HepG2 (cell line): Measurements from ENCODE around the gene HTRA3.

Experiments used
- FOXM1 ChIP-seq: sonication (generic); formaldehyde crosslinking; IDR thresholded peaks from 2 replicates; pipeline ENCODE4 v1.5.0; 2020; ENCODE audit warnings: missing genetic modification reagents
- GLI4 ChIP-seq: sonication (generic); formaldehyde crosslinking; IDR thresholded peaks from 2 replicates; pipeline ENCODE4 v1.5.1; 2020; ENCODE audit warnings: missing genetic modification reagents, mild to moderate bottlenecking, moderate library complexity, borderline replicate concordance
- HNF4A ChIP-seq: sonication (generic); formaldehyde crosslinking; IDR thresholded peaks from 2 replicates; pipeline ENCODE4 v1.4.0; 2020; ENCODE audit warnings: missing genetic modification reagents
- HNF4G ChIP-seq, 2 experiments: sonication (generic) in 1 of 2; formaldehyde crosslinking in 1 of 2; IDR thresholded peaks; 2 replicates each; pipeline versions ENCODE4 v1.4.0 to v1.6.1; 2011 to 2020; ENCODE audit warnings: borderline replicate concordance in 2 of 2, low read depth in 2 of 2, mild to moderate bottlenecking in 2 of 2, low read length in 1 of 2, missing genetic modification reagents in 1 of 2, moderate library complexity in 1 of 2
- KLF13 ChIP-seq: sonication (generic); formaldehyde crosslinking; IDR thresholded peaks from 2 replicates; pipeline ENCODE4 v1.4.0; 2020; ENCODE audit warnings: mild to moderate bottlenecking, missing genetic modification reagents
- MEF2D ChIP-seq: sonication (generic); formaldehyde crosslinking; IDR thresholded peaks from 2 replicates; pipeline ENCODE4 v1.5.1; 2020; ENCODE audit warnings: mild to moderate bottlenecking, missing genetic modification reagents
- ZNF891 ChIP-seq: sonication (generic); formaldehyde crosslinking; IDR thresholded peaks from 2 replicates; pipeline ENCODE4 v1.5.0; 2020; ENCODE audit warnings: mild to moderate bottlenecking, missing genetic modification reagents
- TF ChIP-seq, protein P1 (sequence below): sonication (generic); formaldehyde crosslinking; IDR thresholded peaks from 2 replicates; pipeline ENCODE4 v1.5.0; 2020; ENCODE audit warnings: missing genetic modification reagents

DNA sequence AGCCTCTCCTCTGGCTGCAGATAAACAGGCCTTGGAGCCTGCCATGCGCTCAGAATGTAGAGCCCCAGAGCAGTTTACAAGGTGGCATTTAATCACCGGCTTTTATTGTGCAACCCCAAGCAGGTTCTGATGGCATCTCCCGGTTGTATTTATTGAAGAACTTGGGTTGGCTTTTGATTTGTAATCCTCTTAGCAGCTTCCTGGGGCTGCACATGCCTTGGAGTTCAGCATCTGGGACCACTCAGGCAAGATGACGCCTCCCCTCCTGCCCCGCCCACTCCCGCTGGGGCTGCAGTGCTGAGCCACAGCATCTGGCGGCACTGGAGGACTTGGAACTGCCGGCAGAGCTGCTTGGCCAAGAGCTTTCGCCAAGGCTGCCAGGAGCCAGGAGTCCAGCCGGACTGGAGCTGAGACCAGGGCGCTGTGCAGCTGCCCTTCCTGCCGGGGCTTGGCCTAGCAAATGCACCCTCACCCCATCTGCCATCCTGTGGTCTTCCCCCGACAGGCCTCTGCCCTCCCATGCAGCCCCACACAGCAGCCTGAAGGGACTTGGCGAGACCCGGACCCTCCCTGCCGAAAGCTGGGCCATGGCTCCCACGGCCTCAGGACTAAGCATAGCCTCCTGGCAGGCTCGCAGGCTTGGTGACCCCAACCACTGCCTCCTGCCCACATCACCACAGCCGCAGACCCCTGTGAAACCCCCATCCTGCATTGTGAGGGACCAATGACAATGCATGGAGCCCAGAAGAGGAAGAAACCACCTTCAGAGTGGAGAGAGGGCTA is 5.4 kb downstream of the HTRA3 start:
- TF ChIP-seq HNF4G (IDR thresholded peaks at IDR 0.05; ENCODE audit: borderline replicate concordance, low read depth, low read length), result no peak
- no peak for TF ChIP-seq HNF4G (CRISPR knock-in tag; IDR thresholded peaks at IDR 0.05; ENCODE audit: borderline replicate concordance, low read depth)
- TF ChIP-seq ZNF891 (CRISPR knock-in tag), result no peak
- TF ChIP-seq FOXM1, result no peak
- TF ChIP-seq GLI4, result no peak
- TF ChIP-seq HNF4A (CRISPR knock-in tag), result no peak
- TF ChIP-seq, protein P1, sequence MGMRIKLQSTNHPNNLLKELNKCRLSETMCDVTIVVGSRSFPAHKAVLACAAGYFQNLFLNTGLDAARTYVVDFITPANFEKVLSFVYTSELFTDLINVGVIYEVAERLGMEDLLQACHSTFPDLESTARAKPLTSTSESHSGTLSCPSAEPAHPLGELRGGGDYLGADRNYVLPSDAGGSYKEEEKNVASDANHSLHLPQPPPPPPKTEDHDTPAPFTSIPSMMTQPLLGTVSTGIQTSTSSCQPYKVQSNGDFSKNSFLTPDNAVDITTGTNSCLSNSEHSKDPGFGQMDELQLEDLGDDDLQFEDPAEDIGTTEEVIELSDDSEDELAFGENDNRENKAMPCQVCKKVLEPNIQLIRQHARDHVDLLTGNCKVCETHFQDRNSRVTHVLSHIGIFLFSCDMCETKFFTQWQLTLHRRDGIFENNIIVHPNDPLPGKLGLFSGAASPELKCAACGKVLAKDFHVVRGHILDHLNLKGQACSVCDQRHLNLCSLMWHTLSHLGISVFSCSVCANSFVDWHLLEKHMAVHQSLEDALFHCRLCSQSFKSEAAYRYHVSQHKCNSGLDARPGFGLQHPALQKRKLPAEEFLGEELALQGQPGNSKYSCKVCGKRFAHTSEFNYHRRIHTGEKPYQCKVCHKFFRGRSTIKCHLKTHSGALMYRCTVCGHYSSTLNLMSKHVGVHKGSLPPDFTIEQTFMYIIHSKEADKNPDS (CRISPR knock-in tag), result no peak
- no peak for TF ChIP-seq KLF13
- TF ChIP-seq MEF2D (CRISPR knock-in tag), result no peak
